GM21576 (cell line): ENCODE measurements around the gene RELT.
"Not testable (repeated sequence)": the region's sequence is repeated elsewhere in the genome, so short reads cannot be mapped to it uniquely, and the experiment has no call there.

Experiments used
- ATAC-seq: cut with Tn5 transposase; IDR thresholded peaks from one replicate; pipeline ENCODE4 v1.9.1; 2021; ENCODE audit warnings: mild to moderate bottlenecking, moderate library complexity; ENCODE audit not compliant: unreplicated experiment

Gene RELT

DNA sequence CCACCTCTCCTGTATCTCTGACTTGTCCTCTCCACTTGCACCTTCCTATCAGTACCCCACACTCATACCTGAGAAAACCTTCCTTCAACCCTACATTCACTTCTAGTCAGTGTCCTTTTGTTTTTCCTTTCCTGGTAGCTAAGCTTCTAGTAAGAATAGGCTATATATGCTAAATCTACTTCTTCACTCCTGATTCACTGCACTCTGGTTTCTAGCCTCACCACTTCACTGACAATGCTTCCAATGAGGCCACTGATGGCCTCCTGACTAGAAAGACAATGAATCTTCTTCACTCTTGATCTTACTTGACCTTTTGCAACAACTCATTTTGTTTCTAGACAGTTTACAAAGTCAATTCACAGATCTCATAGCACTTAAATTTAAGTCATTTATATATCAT, 52.0 kb downstream of the RELT start:
- ATAC-seq = no peak

DNA sequence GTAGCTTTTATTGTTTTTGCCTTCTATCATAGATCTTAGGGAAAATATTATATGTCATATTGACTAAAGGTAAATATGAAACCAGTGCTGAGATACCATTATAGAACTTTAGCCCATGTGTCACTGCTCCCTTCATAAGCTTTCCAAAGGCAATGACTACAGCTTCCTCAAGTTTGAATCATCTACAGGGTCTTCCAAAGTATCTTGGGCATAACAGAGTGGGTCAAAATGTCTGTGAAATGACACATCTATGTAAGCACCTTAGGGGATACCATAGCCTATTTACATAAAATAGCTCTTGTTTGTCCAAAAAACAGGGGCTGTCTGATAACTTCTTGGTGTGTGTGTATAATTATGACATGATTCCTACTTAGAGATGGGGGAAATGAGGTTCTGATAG, 52.5 kb downstream of the RELT start:
- ATAC-seq = no peak

DNA sequence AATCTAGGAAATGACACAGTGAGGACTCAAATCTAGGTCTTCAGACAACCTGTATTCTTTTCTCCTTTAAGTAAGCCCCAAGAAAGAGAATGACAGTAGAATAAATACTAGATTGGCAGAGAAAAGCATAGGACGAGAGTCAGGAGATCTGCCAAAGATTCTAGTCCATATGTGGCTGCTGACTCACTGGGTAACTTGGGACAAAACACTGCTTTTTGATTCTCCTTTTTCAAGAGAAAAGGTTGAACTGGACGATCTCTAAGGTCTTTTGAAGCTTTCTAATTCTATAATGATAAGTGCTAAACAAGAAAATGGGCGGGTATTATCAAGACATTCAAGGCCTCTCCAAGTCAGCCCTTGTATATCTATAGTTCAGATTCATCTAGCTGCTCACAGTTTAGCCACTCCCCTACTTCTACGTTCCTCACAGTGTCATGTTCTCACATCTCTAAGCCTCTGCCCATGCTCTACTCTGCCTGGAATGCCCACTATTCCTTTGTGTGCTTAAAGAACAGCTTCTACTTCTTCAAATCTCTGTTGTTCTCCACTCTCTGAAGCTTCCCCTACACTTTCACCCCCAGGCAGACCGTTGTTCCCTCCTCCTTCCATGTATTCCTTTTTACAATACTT, 53.0 kb downstream of the RELT start:
- no peak for ATAC-seq

DNA sequence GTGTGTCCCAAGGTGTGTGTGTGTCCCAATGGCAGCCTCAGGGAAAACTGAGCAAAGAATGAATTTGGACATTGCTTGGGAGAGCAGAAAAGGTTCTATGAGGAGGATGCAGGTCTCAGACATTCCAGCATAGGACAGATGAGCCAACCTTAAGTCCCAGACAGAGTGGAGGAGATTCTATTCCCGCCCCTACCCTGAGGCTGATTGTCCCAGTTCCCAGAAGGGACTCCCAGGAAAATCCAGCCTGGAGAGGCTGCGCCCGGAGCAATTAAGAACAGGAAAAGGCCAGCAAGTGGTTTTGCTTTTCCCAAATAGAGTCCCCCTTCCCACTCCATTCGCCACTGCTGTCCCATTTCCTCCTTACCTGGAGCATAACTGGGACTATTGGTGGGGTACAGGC, 54.1 kb downstream of the RELT start:
- no peak for ATAC-seq

DNA sequence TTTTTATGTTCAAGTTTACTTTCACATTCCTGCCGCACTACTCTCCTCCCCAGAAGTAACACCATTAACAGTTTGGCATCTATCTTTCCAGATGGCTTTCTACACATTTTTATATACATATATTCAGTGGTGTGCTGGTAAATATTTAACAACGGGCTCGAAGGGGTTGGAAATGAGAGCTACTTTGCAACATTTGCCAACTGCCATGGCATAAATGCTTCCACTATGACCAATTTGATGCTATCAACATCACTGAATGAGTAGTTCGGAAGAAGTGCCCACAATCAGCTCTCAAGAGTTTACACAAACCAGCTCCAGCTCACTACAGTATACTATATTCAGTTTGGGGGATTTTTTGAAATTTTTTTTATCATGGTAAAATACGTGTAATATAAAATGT, 55.2 kb downstream of the RELT start:
- ATAC-seq = no peak

DNA sequence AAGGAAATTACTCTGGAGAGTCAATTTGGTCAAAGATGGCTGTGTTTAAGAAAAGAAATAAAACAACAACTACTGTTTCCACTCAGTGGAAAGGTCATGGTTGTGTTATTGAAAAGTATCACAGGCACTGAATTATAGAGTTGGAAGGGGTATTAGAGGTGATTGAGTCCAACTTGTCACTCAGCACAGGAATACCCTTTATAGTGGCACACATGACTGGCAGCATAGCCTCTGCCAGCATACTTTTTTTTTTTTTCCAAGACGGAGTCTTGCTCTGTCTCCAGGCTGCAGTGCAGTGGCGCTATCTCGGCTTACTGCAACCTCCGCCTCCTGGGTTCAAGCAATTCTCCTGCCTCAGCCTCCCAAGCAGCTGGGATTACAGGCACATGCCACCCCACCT, 60.7 kb downstream of the RELT start:
- ATAC-seq = not testable (repeated sequence)

DNA sequence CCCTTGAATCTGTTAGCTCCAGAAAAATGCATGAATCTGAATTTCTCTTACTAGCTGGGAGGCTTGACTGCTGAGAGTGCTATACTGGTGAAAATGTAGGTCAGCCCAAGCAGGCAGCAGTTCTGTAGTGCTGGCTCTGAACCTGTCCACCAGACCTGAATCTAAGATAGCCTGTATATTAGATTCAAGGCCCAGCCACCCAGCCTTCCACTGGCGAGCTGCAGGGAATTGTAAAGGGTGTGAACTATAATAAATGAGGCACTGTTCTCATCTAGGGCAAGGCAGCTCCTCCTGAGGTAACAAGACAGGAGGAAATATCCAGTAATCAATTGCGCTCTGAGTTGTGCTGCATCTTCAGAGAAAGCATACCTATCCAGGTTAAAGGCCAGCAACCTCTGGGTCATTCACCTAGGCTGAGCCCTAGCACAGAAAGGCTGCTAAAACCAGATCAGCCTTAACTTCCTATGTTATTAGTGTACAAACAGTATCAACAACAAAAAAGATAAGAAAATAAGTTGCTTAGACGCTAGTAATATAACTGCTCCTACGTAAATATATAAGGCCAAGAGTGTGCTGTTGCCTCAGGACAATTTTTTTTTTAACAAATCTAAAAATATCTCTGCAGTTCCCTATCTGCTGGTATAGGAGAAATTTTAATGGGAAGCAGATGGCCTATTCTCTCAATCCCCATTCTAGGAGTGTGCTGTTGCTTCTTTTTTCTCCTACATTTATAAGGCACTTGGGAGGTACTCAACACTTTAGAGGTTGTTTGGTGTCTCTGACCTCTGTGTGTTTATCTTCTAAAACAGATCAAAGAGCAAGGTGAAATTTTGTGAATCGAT, 63.0 kb downstream of the RELT start:
- no peak for ATAC-seq

DNA sequence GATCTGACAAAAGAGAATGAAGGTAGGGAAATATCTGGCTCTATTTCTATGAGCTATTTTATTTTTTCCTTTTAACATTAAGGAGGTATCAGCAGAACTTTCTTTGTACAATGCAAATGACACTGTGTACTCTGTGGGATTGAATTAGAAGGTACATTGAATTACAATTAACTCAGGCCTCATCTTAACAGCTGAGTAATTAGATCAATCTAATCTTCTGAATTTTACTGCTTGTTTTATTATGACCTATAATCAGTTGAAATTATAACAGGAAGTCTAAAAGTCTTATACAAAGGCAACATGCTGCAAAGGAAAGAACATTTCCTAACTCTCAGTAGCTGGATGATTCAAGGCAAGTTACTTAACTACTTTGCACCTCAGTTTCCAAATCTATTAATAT, 69.8 kb downstream of the RELT start:
- ATAC-seq = no peak

DNA sequence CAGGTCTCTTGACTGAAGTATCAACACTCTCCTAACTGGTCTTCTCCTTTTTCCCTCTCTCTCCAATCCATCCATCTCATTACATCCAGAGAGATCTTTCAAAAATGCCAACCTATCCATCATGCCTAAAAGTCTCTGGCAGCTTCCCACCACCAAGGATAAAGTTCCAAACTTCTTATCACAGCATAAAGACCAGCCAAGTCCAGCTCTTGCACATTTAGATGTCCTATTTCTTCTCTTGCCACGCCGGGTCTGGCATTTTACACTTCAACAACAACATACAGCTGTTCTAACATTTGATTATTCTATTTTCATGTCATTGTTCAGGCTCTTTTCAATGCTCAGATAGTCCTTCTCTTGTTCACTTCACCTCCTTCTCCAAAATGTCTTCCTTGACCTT, 70.6 kb downstream of the RELT start:
- no peak for ATAC-seq
